WI38 (cell line): Measurements from ENCODE around the gene C6orf141.

Source experiments
- H3K4me3 ChIP-seq: 2 replicates; pipeline ENCODE4 v1.5.1; 2011; ENCODE audit warnings: low read depth, mild to moderate bottlenecking, control low read depth, low read length
- CTCF ChIP-seq: IDR thresholded peaks from 2 replicates; pipeline ENCODE4 v1.5.1; 2012; ENCODE audit warnings: low read depth, mild to moderate bottlenecking, control low read depth, low read length

Gene C6orf141

GRCh38 chr6:49540614-49541013, 9.9 kb upstream of the C6orf141 start:
- no peak overlapping the region for H3K4me3 ChIP-seq
- TF ChIP-seq CTCF = no peak

- H3K4me3 ChIP-seq = no peak overlapping the region
- no peak for TF ChIP-seq CTCF
Measured at GRCh38 chr6:49541210-49541724, 9.2 kb upstream of the C6orf141 start.

GRCh38 chr6:49541936-49542335, 8.5 kb upstream of the C6orf141 start:
- no peak overlapping the region for H3K4me3 ChIP-seq
- TF ChIP-seq CTCF = no peak

- H3K4me3 ChIP-seq = no peak overlapping the region
- no peak for TF ChIP-seq CTCF
Measured at GRCh38 chr6:49543087-49543858, 7.2 kb upstream of the C6orf141 start.

GRCh38 chr6:49546331-49546730, 4.1 kb upstream of the C6orf141 start:
- no peak overlapping the region for H3K4me3 ChIP-seq
- TF ChIP-seq CTCF = no peak

DNA sequence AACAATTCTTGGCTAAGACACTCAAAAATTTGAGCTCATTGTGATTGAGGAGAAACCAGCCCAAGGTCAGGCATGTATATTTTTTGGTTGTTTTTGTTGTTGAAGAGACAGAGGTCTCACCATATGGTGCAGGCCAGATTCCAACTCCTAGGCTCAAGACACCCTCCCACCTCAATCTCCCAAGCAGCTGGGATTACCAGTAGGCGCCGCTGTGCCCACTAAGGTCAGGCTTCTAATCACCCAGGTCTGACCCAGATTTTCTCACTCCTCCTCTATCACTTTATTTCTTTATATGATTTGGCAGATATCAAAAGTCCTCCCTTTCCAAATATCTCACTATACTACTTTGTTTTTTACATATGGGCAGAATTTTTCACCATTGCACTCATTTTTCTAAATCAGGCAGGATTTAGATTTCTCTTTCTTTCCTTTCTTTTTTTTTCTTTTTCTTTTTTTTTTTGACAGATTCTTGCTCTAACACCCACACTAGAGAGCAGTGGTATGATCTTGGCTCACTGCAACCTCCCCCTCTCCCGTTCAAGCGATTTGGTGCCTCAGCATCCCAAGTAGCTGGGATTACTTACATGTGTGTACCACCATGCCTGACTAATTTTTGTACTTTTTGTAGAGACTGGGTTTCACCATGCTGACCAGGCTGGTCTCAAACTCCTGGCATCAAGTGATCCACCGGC, 1.7 kb upstream of the C6orf141 start:
- no peak overlapping the region for H3K4me3 ChIP-seq
- no peak for TF ChIP-seq CTCF

DNA sequence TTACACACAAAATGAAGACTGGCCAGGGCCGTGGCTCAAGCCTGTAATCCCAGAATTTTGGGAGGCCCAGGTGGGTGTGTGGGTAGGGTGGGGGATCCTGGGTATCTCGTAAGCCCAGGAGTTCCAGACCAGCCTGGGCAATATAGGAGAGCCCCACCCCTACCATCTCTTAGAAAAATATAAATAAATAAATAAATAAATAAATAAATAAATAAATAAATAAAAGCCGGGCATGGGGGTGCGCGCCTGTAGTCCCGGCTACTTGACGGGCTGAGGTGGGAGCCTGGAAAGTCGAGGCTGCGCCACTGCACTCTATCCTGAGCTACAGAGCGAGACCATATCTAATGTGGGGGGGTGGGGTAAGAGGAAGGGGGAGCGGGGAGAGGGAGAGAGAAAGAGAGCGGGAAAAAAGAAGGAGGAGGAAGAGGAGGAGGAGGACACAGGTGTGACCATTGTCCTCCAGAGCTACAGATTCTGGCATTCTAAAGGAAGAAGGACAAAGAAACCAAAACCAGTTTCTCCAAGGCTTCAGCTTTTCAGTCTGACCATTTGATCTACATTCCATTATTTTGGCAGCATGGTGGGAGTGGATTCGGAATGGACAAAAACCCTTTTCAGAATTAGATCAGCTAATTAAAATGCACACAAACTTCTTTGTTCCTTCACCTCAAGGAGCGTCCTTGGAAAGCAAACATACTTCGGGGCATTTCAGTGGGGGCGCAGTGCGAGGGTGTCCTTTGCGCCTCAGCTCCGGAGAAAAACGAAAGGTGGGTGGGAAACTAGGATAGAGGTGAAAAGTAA, 577 bp upstream of the C6orf141 start:
- H3K4me3 ChIP-seq = peak overlapping the region; percentile 24; the same call in 1 of the 2 replicates

More for the DNA sequence above, 577 bp upstream of the C6orf141 start:
- TF ChIP-seq CTCF = no peak
